GM19395 (cell line): ENCODE measurements around the gene PODXL2.

Experiments used
- ATAC-seq: cut with Tn5 transposase; IDR thresholded peaks from one replicate; pipeline ENCODE4 v1.9.1; 2021; ENCODE audit warnings: mild to moderate bottlenecking, moderate library complexity; ENCODE audit not compliant: unreplicated experiment

PODXL2 gene

DNA sequence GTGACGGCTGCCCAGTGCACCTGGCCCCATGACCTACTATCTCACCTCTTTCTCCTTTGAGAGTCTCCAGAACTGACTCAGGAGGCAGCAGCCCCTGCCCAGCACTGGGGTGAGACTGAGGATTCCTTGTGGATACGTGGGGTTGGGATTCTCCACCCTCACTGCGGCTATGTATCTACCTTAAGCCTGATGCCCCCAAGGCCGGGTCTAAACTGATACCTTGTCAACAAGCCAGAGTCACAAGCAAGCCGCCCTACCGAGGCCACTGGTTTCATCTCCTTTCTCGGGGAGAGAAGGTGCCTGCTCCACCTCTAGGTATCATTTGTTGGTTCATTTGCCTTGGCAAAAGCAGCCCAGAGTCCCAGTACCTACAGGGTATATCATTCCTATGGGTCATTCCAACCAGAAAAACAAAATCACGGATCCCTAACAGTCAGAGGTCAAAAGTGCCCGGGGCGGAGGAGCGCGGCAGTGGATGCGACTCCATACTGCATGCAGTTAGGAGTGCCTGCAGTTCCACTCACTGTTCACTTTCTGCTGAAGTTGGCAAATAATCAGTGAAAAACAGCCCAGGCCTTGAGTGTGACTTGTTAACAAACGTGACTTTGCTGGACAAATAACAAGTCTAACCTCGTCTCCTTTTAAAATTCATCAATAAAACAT lies 91.3 kb downstream of the PODXL2 start:
- ATAC-seq: no peak

DNA sequence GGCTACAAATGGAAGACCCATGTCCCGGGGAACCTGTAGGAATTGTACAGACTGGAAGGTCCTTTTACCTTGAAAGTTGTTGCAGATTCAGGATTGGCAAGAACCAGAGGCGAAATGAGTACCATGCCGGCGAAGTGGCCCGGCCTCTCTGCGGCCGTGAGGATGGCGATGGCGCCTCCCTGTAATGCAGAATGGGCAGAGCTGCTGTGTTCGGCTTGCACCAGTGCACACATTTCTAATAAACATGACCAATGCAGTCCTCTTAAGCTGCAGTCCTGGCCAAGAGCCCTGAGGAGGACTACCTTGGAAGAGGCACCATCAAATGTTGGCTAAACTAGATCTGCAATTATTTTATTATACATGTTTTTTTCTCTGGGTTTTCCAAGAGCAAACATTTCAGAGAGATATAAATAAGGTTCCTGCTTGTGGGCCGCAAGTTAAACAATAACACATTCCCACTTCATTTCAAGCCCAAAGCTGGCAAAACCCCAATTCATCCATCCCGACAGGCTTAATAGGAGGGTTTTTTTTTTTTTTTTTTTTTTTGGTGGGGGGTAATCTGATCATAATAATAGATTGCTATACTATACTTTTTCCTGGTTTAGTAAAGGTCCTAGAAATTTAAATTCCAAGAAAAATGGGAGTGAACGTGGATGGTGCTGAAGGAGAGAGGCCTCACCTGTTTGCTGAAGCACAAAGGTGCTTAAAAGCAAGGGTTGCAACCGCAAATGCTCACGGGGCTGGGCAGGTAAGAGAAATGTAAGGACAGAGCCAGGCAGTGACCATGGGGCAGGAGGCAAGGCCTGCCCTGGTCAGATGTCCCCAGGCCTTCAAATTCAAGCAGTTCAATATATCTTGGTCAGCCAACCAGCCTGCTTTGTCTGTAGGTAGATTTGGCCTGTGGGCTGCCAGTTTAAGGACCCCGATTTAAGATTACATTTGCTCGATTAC lies 92.3 kb downstream of the PODXL2 start:
- no peak for ATAC-seq

DNA sequence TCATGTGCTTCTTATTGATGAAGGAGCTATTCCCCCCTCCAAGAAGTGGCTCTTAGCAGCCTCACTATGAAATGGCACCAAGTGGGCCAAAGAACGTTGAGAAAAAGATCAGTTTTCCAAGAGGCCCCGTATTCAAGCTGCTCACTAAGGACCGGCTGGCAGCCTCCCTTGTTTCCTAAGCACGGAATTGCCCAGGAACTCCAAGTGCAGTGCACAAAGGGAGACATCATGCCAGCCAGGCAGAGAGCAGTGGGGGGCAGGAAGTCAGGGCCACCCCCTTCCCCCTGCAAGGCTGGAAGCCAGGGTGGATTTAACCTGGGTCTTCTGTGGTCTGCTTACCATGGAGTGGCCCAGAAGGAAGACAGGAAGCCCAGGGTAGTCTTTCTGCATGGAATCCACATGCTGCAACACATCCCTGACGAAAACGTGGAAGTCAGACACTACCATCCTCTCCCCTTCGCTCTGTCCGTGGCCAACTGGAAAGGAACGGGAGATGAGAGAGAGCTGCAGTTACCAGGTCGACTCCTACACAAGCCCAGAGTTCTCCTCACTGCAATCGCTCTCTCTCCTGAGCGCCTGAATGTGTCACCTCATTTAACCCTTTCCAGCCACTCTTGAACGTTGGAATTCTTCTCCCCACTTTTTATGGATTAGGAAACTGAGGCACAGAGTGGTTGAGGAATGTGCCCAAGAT lies 93.3 kb downstream of the PODXL2 start:
- ATAC-seq: no peak
